ENCODE measurements around the gene STARD8.

Gene STARD8

DNA sequence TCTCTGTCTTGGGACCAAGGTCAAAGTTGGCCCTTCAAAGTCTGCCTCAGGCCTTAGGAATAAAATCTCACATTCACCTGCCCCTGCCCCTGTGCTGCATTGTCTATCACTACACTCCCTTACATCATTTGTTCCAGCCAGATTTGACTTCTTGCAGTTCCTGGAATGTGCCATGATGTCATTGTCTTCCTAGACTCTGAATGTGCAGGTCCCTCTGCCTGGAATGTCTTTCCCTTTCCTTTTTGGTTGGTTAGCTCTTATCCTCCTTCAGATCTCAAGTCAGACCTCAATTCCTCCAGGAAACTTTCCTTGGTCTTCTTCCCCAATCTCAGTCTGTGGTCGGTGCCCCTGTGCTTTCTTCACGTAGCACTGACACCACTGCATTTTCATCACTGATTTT lies 113.6 kb downstream of the STARD8 start:
- Histone ChIP-seq H3K27me3 (peaks cover 63 to 100% (median 94%) of the 10 kb centered on the region in 11 experiments), H3K4me1 (0 out of 20 replicates have a peak, but pooled peaks cover 0 to 4% (median 0%) of the 10 kb centered on the region in 10 experiments), H3K9me3 (replicated peaks in 1 of 11) (no peaks in the 10 kb centered on the region)

DNA sequence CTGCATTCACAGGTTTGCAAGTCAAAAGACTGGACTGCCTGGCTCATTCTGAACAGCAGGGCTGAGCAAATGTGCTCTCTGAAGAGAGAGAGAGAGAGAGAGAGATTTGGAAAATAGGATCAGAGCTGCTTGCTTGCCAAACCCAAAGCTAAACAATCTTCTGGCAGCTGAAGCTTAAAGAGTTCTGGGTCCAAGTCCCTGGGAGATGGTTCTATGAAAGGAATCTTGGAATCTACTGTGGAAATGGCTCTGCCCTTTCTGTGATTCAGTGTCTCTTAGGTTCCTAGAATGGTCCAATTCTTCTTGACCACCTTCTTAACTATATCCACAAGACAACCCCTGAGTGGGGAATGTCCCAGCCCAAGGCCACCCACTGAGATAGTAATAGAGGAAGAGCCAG lies 115.3 kb downstream of the STARD8 start:
- H3K36me3 ChIP-seq, result no peaks in the 10 kb centered on the region
- peaks cover 69 to 100% (median 95%) of the 10 kb centered on the region in 11 experiments for H3K27me3 ChIP-seq
- no peak overlapping the region for H3K27ac ChIP-seq
- H3K9me3 ChIP-seq (replicated peaks in 1 of 11), result no peaks in the 10 kb centered on the region
- H3K4me2 ChIP-seq, result no peak overlapping the region
- H4K20me1 ChIP-seq, result no peaks in the 10 kb centered on the region; a peak in 1 of 22 replicates
- no peak overlapping the region for H3K4me3 ChIP-seq
- no peak overlapping the region for H3K9ac ChIP-seq
- H3K4me1 ChIP-seq, result 0 out of 20 replicates have a peak, but pooled peaks cover 0 to 4% (median 0%) of the 10 kb centered on the region in 10 experiments
- TF ChIP-seq Cebpa-rat (IDR thresholded peaks at IDR 0.05), result no peak

More for the DNA sequence above, 113.6 kb downstream of the STARD8 start:
- no peaks in the 10 kb centered on the region for H3K36me3 ChIP-seq
- no peak for TF ChIP-seq Cebpa-rat (IDR thresholded peaks at IDR 0.05)
- H3K9ac ChIP-seq, result no peak overlapping the region
- H4K20me1 ChIP-seq, result no peaks in the 10 kb centered on the region
- H3K4me3 ChIP-seq, result no peak overlapping the region
- H3K4me2 ChIP-seq, result no peak overlapping the region
- no peak overlapping the region for H3K27ac ChIP-seq

DNA sequence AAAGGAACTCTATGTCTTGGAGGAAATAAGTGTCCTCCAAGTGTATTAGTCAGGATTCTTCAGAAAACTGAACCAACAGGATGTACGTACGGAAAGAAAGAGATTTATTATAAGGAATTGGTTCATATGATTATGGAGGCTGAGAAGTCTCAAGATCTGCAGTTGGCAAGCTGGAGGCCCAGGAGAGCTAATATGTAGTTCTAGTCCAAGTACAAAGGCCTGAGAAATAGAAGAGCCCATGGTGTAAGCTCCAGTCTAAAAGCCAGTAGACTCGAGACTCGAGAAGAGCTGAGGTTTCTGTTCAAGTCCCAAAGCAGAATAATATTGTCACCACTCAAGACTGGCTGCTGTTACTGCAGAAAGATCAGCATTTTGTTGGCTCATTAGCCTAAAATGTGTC lies 116.0 kb downstream of the STARD8 start:
- Histone ChIP-seq H3K27me3 (peaks cover 75 to 100% (median 97%) of the 10 kb centered on the region in 11 experiments), H4K20me1 (no peaks in the 10 kb centered on the region; a peak in 1 of 22 replicates), H3K36me3 (no peaks in the 10 kb centered on the region), H3K9me3 (replicated peaks in 1 of 11) (no peaks in the 10 kb centered on the region), H3K4me1 (0 out of 20 replicates have a peak, but pooled peaks cover 0 to 4% (median 0%) of the 10 kb centered on the region in 10 experiments), H3K4me2 (no peak overlapping the region), H3K27ac (no peak overlapping the region), H3K4me3 (no peak overlapping the region), H3K9ac (no peak overlapping the region)
- TF ChIP-seq Cebpa-rat (IDR thresholded peaks at IDR 0.05), result no peak

All from BLaER1 treated with 17β-estradiol and CSF1 and Interleukin-3, amounts not matched to agents 10 nM and 100 nM (cell line).